GM12878 (cell line): ENCODE data around the gene DUSP18. TPM values are rescaled to one million over a fixed set of nuclear protein-coding genes. Genes with fewer than 3 reads are reported as not detected.

Source experiments
- ATAC-seq: fragments of 200-7000 bp; cut with Tn5 transposase; 3 replicates; pipeline ENCODE4 v1.9.1; 2020; ENCODE audit warnings: mild to moderate bottlenecking, moderate library complexity
- BruUV-seq: library from RNA; stranded (reverse); fragments of 400-500 nt; replicated peaks from 2 replicates; lab custom pipeline; 2021; lab: Mats Ljungman, UMichigan
- CTCF ChIA-PET: fragments of 300-600 bp; sonication (Branson Sonifier 250); formaldehyde crosslinking; extraction: SDS; loops from one replicate; lab custom pipeline; 2021; ENCODE audit warnings: inconsistent platforms; lab: Yijun Ruan, JAX
- POLR2A ChIA-PET: fragments of 350-600 bp; formaldehyde crosslinking; extraction: SDS; loops from one replicate; lab custom pipeline; 2021; ENCODE audit warnings: inconsistent platforms; lab: Charles Lee
- RAD21 ChIA-PET: fragments of 300-600 bp; sonication (Branson Sonifier 250); formaldehyde crosslinking; loops from one replicate; lab custom pipeline; 2023; ENCODE audit warnings: antibody characterized with exemption; ENCODE audit not compliant: unreplicated experiment; lab: Charles Lee
- SMC1A ChIA-PET: fragments of 300-600 bp; sonication (Branson Sonifier 250); formaldehyde crosslinking; loops from one replicate; lab custom pipeline; 2023; ENCODE audit not compliant: unreplicated experiment, uncharacterized antibody; lab: Charles Lee
- DNase-seq: peaks from one replicate; pipeline ENCODE4 v3.0.0-alpha.2; 2011; ENCODE audit warnings: low read depth, low spot score
- FAIRE-seq: peaks from 3 replicates; lab custom pipeline; 2011; peaks lifted over from hg19 to GRCh38; lab: Jason Lieb, UNC
- H2AFZ ChIP-seq: 2 replicates; pipeline ENCODE4 v1.6.0; 2011; ENCODE audit warnings: low read depth, low read length, control low read depth; ENCODE audit not compliant: control insufficient read depth
- H3K27ac ChIP-seq: 2 replicates; pipeline ENCODE4 v1.5.1; 2011; ENCODE audit warnings: control low read depth; ENCODE audit not compliant: control insufficient read depth, insufficient read depth
- H3K27me3 ChIP-seq, 2 experiments: replicated peaks in 1 of 2; 2 replicates each; pipeline versions ENCODE4 v1.6.0 to v1.6.1; 2011; ENCODE audit warnings: low read length in 1 of 2; ENCODE audit not compliant: control insufficient read depth in 2 of 2, insufficient read depth in 2 of 2
- H3K36me3 ChIP-seq, 2 experiments: 2 replicates each; pipeline ENCODE4 v1.5.1; 2011; ENCODE audit warnings: low read length in 1 of 2; ENCODE audit not compliant: control insufficient read depth in 2 of 2, insufficient read depth in 2 of 2
- H3K4me1 ChIP-seq: 2 replicates; pipeline ENCODE4 v1.6.1; 2011; ENCODE audit warnings: mild to moderate bottlenecking, low read length, moderate library complexity, mixed read lengths; ENCODE audit not compliant: control insufficient read depth, insufficient read depth
- H3K4me2 ChIP-seq: 2 replicates; pipeline ENCODE4 v1.6.0; 2011; ENCODE audit warnings: control low read depth; ENCODE audit not compliant: control insufficient read depth, insufficient read depth
- H3K4me3 ChIP-seq: fragments of 200-600 bp; sonication (generic); 2 replicates; pipeline ENCODE4 v1.5.1; 2016
- H3K79me2 ChIP-seq: 2 replicates; pipeline ENCODE4 v1.6.0; 2011; ENCODE audit warnings: low read length; ENCODE audit not compliant: control insufficient read depth, insufficient read depth
- H3K9ac ChIP-seq: 2 replicates; pipeline ENCODE4 v1.8.0; 2011; ENCODE audit warnings: low read length, control low read depth, mixed read lengths; ENCODE audit not compliant: control insufficient read depth, insufficient read depth
- H3K9me3 ChIP-seq: replicated peaks from 3 replicates; pipeline ENCODE4 v1.5.1; 2011; ENCODE audit warnings: mild to moderate bottlenecking, low read length; ENCODE audit not compliant: control insufficient read depth, insufficient read depth
- H4K20me1 ChIP-seq: 2 replicates; pipeline ENCODE4 v1.6.0; 2011; ENCODE audit not compliant: control insufficient read depth, insufficient read depth
- CEBPZ ChIP-seq: fragments of 150-350 bp; IDR thresholded peaks from 2 replicates; pipeline ENCODE4 v1.6.1; 2016; ENCODE audit warnings: low read depth, low read length
- E2F8 ChIP-seq: fragments of 450-650 bp; IDR thresholded peaks from 2 replicates; pipeline ENCODE4 v1.6.1; 2018; ENCODE audit warnings: mild to moderate bottlenecking, low read depth, moderate library complexity; ENCODE audit not compliant: partially characterized antibody
- GATAD2B ChIP-seq: fragments of 450-650 bp; conservative IDR thresholded peaks from 2 replicates; pipeline ENCODE4 v1.6.1; 2017; ENCODE audit warnings: low read depth, mild to moderate bottlenecking, moderate library complexity
- MEF2A ChIP-seq: IDR thresholded peaks from 2 replicates; pipeline ENCODE4 v1.6.1; 2011; ENCODE audit warnings: low read depth, mild to moderate bottlenecking, low read length, moderate library complexity; ENCODE audit not compliant: insufficient read depth
- POLR2AphosphoS5 ChIP-seq: IDR thresholded peaks from 2 replicates; pipeline ENCODE4 v1.6.1; 2011; ENCODE audit warnings: mild to moderate bottlenecking, low read length, inconsistent platforms
- RBBP5 ChIP-seq: fragments of 200-600 bp; sonication (generic); conservative IDR thresholded peaks from 2 replicates; pipeline ENCODE4 v1.6.1; 2016
- STAT1 ChIP-seq: fragments of 450-650 bp; conservative IDR thresholded peaks from 2 replicates; pipeline ENCODE4 v1.6.1; 2014; ENCODE audit warnings: antibody characterized with exemption, mild to moderate bottlenecking
- TCF12 ChIP-seq: IDR thresholded peaks from 2 replicates; pipeline ENCODE4 v1.6.1; 2011; ENCODE audit warnings: low read depth, mild to moderate bottlenecking, low read length
- WRNIP1 ChIP-seq: IDR thresholded peaks from 2 replicates; pipeline ENCODE4 v1.6.1; 2011; ENCODE audit warnings: low read depth, low read length, improper control_type of control experiment, borderline replicate concordance
- ZNF207 ChIP-seq: fragments of 450-650 bp; IDR thresholded peaks from 2 replicates; pipeline ENCODE4 v1.6.1; 2014; ENCODE audit warnings: antibody characterized with exemption, mild to moderate bottlenecking, borderline replicate concordance
- in situ Hi-C: fragments of 300-500 bp; cut with MboI; formaldehyde crosslinking; loops from 9 replicates; pipeline ENCODE4 v1.14.3; 2018; ENCODE audit warnings: mixed read lengths
- intact Hi-C: fragments of 100-400 bp; cut with micrococcal nuclease; formaldehyde crosslinking; loops from one replicate; pipeline ENCODE4 v1.14.2; 2022; ENCODE audit not compliant: unreplicated experiment
- polyA plus RNA-seq, 11 experiments: library from polyadenylated mRNA; depleted of rRNA in 4 of 11; unstranded in 6 of 11; stranded (reverse) in 5 of 11; fragments of >200 nt; fragmentation: Nextera tagmentation in 4 of 11; fragmentation: Illumina TruSeq in 1 of 11; extraction: Ambion mirVana in 4 of 11; extraction: Trizol in 1 of 11; gene quantifications; 1 replicate in 1 of 11; 2 replicates in 10 of 11; pipeline versions ENCODE4 v1.2.1 to v1.2.3, GENCODE V29; 2011 to 2016; ENCODE audit warnings: inconsistent platforms in 2 of 11, missing spikeins in 2 of 11, low read depth in 1 of 11
- total RNA-seq, 4 experiments: library from RNA; depleted of rRNA in 3 of 4; stranded (reverse); fragments of >200 nt in 3 of 4; fragmentation: Illumina TruSeq in 1 of 4; extraction: Trizol in 1 of 4; gene quantifications; 2 replicates each; pipeline versions ENCODE4 v1.2.1 to v1.2.3, GENCODE V29; 2013 to 2021

DUSP18 gene
- total and polyA plus RNA-seq, 10 of the 15 experiments (the other 5 are each of a cell fraction or from before 2014, with no cell fraction given) = 1.9 to 11.9 (median 7.7) TPM

GRCh38 chr22:30615543-30615954, 52.1 kb downstream of the DUSP18 start (continued):
- TF ChIP-seq ZNF207 (no peak), CEBPZ (no peak), RBBP5 (no peak), WRNIP1 (no peak)

GRCh38 chr22:30614879-30615278, 52.8 kb downstream of the DUSP18 start:
- no peak overlapping the region for H3K4me2 ChIP-seq
- no TSS peak for BruUV-seq
- H3K9me3 ChIP-seq = no peaks in the 10 kb centered on the region
- ChIA-PET POLR2A (interaction anchor here (0.6 kb wide), 1 partner anchor 21 kb away, joined by 3 read pairs; no protein-coding TSS in a partner anchor), CTCF (interaction anchor here (1.1 to 1.9 kb wide), 2 partner anchors 9 to 19 kb away, joined by 4 read pairs; no protein-coding TSS in a partner anchor), SMC1A (no interaction called here), RAD21 (interaction anchor here (1.1 kb wide), 1 partner anchor 140 kb away, joined by 3 read pairs; no protein-coding TSS in a partner anchor)
- H3K27me3 ChIP-seq = no peaks in the 10 kb centered on the region
- H3K36me3 ChIP-seq = no peaks in the 10 kb centered on the region
- no peaks in the 10 kb centered on the region for H3K79me2 ChIP-seq
- in situ Hi-C loops = no loop called here
- DNase-seq = no peak
- FAIRE-seq = no peak
- H4K20me1 ChIP-seq = no peaks in the 10 kb centered on the region
- no peak for ATAC-seq
- peaks cover 8% of the 10 kb centered on the region for H3K4me1 ChIP-seq
- intact Hi-C loops = no loop called here
- no peak overlapping the region for H3K9ac ChIP-seq
- H3K27ac ChIP-seq = no peak overlapping the region
- TF ChIP-seq POLR2AphosphoS5 (no peak), TCF12 (no peak), MEF2A (no peak), STAT1 (no peak), E2F8 (no peak), GATAD2B (no peak)
- H3K4me3 ChIP-seq = no peak overlapping the region
- H2AFZ ChIP-seq = no peak overlapping the region
